Measurements from ENCODE around the gene RPS2. TPM values are rescaled to one million over a fixed set of nuclear protein-coding genes. Genes with fewer than 3 reads are reported as not detected.

Gene RPS2
- polyA plus RNA-seq, 1 of the 3 experiments (the other 2 are of a cell fraction), result 6,384 TPM

DNA sequence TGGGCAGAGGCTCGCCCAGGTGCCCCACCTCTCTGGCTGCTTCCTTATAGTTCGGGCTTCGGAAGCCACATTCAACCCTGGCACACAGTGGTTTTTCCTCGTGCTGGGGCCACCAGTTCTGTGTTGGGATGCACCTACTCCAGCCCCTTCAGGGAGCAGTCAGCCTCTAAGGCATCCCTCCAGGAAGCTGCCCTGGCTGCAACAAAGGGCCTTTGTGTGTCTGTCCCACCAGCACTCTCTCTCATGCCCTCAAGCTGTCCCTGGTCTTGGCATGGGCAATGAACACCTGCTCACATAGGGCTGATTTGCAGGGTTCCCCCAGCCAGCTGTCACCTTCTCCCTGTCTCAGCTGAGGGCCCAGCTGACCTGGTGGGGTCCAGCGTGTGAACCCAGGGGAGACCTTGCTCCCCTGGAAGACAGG lies 17.4 kb upstream of the RPS2 start:
- no peak for DNase-seq
- POLR2A ChIA-PET, result interaction anchor here (0.7 to 2.2 kb wide), 2 partner anchors 17 to 85 kb away, joined by 3 to 12 read pairs; partner anchors contain the start of gene RPS2
- no peak overlapping the region for H3K4me3 ChIP-seq (ENCODE audit: low read depth in 2 of 2, low read length in 1 of 2)
- peaks cover 19% of the 10 kb centered on the region; the same call in 1 of the 2 replicates for H3K79me2 ChIP-seq (ENCODE audit: insufficient read depth)
- no peak overlapping the region for H3K27ac ChIP-seq (ENCODE audit: low read depth in 2 of 2, low read length in 1 of 2)
- H3K4me2 ChIP-seq, result no peak overlapping the region
- 14% methylated on average over 1 of the region's 5 CpGs for WGBS (ENCODE audit: low lambda C conversion rate)
- H4K20me1 ChIP-seq (ENCODE audit: insufficient read depth), result no peaks in the 10 kb centered on the region
- no peaks in the 10 kb centered on the region for H3K9me3 ChIP-seq
- H3K9me2 ChIP-seq, result no peaks in the 10 kb centered on the region
- H3K27me3 ChIP-seq (ENCODE audit: insufficient read depth), result no peaks in the 10 kb centered on the region
- peaks cover 15% of the 10 kb centered on the region for H3F3A ChIP-seq (replicated peaks; ENCODE audit: insufficient read depth)
- H2AFZ ChIP-seq (ENCODE audit: low read depth), result no peak overlapping the region
- no peak overlapping the region for H3K9ac ChIP-seq
- CTCF ChIA-PET, result interaction anchor here (0.7 to 3.3 kb wide), 7 partner anchors 10 to 119 kb away, joined by 3 to 19 read pairs (median 3); partner anchors contain the start of genes RPS2 and TBL3
- H3K36me3 ChIP-seq (replicated peaks in 1 of 2; ENCODE audit: control insufficient read depth in 1 of 2, insufficient read depth in 2 of 2, low read length in 1 of 2), result peaks cover 5 to 31% of the 10 kb centered on the region in 2 experiments
- no peak for TF ChIP-seq CHD2 (IDR thresholded peaks at IDR 0.05; ENCODE audit: low read length, partially characterized antibody)
- peaks cover 8 to 20% of the 10 kb centered on the region in 2 experiments; a peak in 2 of 4 replicates for H3K4me1 ChIP-seq (ENCODE audit: control insufficient read depth in 1 of 2, insufficient read depth in 2 of 2, low read depth in 1 of 2, low read length in 1 of 2)

DNA sequence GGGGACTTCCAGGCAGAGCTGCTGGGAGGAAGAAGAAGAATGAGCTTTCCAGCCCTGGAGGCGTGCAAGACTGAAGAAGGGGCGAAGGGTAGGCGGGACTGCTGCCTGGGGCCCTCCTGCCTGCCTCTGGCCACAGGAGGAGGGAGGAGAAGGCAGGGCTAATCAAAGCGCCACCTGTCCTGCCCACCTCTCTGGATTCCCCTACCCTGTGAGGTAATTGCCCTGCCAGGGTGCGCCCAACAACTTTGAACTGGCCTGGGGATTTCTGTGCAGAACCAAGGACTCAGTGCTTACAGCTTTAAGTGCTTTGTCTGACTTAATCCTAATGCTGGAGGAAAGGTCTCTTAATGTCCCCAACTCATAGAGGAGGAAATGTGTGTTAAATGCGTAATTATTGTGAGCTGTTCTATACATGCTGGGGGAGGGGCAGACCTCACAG lies 16.8 kb upstream of the RPS2 start, which contains the start of gene NOXO1:
NOXO1 (minus strand) TSS at position 72 of the 439 bp plus-strand sequence. CDS start 290 bp downstream, outside the sequence.
- Histone ChIP-seq H3K9me2 (no peaks in the 10 kb centered on the region), H3K4me1 (ENCODE audit: control insufficient read depth in 1 of 2, insufficient read depth in 2 of 2, low read depth in 1 of 2, low read length in 1 of 2) (peaks cover 8 to 20% of the 10 kb centered on the region in 2 experiments; a peak in 2 of 4 replicates), H3K4me2 (no peak within 1 kb of the TSS), H3K79me2 (ENCODE audit: insufficient read depth) (peaks cover 19% of the 10 kb centered on the region; the same call in 1 of the 2 replicates), H3K27me3 (ENCODE audit: insufficient read depth) (no peaks in the 10 kb centered on the region), H3K27ac (ENCODE audit: low read depth in 2 of 2, low read length in 1 of 2) (no peak within 1 kb of the TSS), H3K9me3 (no peaks in the 10 kb centered on the region), H3F3A (replicated peaks; ENCODE audit: insufficient read depth) (peaks cover 15% of the 10 kb centered on the region), H3K4me3 (ENCODE audit: low read depth in 2 of 2, low read length in 1 of 2) (no peak within 1 kb of the TSS), H4K20me1 (ENCODE audit: insufficient read depth) (no peaks in the 10 kb centered on the region), H2AFZ (ENCODE audit: low read depth) (no peak within 1 kb of the TSS), H3K36me3 (replicated peaks in 1 of 2; ENCODE audit: control insufficient read depth in 1 of 2, insufficient read depth in 2 of 2, low read length in 1 of 2) (peaks cover 5 to 35% of the 10 kb centered on the region in 2 experiments), H3K9ac (no peak within 1 kb of the TSS)
- whole genome bisulfite sequencing (ENCODE audit: low lambda C conversion rate), result 93% methylated on average over 6 of the region's 6 CpGs
- no peak for TF ChIP-seq FOXJ3 (CRISPR knock-in tag; IDR thresholded peaks at IDR 0.05)
- TF ChIP-seq TAF1 (IDR thresholded peaks at IDR 0.05; ENCODE audit: borderline replicate concordance, low read depth, low read length), result no peak
- TF ChIP-seq NFIC (IDR thresholded peaks at IDR 0.05; ENCODE audit: borderline replicate concordance), result no peak
- TF ChIP-seq, protein P1, sequence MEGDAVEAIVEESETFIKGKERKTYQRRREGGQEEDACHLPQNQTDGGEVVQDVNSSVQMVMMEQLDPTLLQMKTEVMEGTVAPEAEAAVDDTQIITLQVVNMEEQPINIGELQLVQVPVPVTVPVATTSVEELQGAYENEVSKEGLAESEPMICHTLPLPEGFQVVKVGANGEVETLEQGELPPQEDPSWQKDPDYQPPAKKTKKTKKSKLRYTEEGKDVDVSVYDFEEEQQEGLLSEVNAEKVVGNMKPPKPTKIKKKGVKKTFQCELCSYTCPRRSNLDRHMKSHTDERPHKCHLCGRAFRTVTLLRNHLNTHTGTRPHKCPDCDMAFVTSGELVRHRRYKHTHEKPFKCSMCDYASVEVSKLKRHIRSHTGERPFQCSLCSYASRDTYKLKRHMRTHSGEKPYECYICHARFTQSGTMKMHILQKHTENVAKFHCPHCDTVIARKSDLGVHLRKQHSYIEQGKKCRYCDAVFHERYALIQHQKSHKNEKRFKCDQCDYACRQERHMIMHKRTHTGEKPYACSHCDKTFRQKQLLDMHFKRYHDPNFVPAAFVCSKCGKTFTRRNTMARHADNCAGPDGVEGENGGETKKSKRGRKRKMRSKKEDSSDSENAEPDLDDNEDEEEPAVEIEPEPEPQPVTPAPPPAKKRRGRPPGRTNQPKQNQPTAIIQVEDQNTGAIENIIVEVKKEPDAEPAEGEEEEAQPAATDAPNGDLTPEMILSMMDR (IDR thresholded peaks at IDR 0.05), result no peak
- TF ChIP-seq POLR2AphosphoS5 (IDR thresholded peaks at IDR 0.05; ENCODE audit: low read depth, low read length), result no peak
- no peak for TF ChIP-seq EP300 (IDR thresholded peaks at IDR 0.05; ENCODE audit: borderline replicate concordance in 1 of 2, low read depth in 1 of 2, low read length in 1 of 2)
- TF ChIP-seq, protein P2, sequence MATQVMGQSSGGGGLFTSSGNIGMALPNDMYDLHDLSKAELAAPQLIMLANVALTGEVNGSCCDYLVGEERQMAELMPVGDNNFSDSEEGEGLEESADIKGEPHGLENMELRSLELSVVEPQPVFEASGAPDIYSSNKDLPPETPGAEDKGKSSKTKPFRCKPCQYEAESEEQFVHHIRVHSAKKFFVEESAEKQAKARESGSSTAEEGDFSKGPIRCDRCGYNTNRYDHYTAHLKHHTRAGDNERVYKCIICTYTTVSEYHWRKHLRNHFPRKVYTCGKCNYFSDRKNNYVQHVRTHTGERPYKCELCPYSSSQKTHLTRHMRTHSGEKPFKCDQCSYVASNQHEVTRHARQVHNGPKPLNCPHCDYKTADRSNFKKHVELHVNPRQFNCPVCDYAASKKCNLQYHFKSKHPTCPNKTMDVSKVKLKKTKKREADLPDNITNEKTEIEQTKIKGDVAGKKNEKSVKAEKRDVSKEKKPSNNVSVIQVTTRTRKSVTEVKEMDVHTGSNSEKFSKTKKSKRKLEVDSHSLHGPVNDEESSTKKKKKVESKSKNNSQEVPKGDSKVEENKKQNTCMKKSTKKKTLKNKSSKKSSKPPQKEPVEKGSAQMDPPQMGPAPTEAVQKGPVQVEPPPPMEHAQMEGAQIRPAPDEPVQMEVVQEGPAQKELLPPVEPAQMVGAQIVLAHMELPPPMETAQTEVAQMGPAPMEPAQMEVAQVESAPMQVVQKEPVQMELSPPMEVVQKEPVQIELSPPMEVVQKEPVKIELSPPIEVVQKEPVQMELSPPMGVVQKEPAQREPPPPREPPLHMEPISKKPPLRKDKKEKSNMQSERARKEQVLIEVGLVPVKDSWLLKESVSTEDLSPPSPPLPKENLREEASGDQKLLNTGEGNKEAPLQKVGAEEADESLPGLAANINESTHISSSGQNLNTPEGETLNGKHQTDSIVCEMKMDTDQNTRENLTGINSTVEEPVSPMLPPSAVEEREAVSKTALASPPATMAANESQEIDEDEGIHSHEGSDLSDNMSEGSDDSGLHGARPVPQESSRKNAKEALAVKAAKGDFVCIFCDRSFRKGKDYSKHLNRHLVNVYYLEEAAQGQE (IDR thresholded peaks at IDR 0.05; ENCODE audit: low read depth, low read length), result no peak
- TF ChIP-seq CHD2 (IDR thresholded peaks at IDR 0.05; ENCODE audit: low read length, partially characterized antibody), result no peak
- no peak for TF ChIP-seq YY1 (IDR thresholded peaks at IDR 0.05; ENCODE audit: low read depth)
- TF ChIP-seq GABPA (IDR thresholded peaks at IDR 0.05; ENCODE audit: low read depth), result no peak
- no peak for TF ChIP-seq RAD21 (IDR thresholded peaks at IDR 0.05; ENCODE audit: low read length)
- no peak for TF ChIP-seq RCOR1 (IDR thresholded peaks at IDR 0.05; ENCODE audit: low read length)
- TF ChIP-seq, protein P3, sequence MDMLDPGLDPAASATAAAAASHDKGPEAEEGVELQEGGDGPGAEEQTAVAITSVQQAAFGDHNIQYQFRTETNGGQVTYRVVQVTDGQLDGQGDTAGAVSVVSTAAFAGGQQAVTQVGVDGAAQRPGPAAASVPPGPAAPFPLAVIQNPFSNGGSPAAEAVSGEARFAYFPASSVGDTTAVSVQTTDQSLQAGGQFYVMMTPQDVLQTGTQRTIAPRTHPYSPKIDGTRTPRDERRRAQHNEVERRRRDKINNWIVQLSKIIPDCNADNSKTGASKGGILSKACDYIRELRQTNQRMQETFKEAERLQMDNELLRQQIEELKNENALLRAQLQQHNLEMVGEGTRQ (IDR thresholded peaks at IDR 0.05; ENCODE audit: borderline replicate concordance, low read depth, low read length), result no peak
- TF ChIP-seq, protein P4, sequence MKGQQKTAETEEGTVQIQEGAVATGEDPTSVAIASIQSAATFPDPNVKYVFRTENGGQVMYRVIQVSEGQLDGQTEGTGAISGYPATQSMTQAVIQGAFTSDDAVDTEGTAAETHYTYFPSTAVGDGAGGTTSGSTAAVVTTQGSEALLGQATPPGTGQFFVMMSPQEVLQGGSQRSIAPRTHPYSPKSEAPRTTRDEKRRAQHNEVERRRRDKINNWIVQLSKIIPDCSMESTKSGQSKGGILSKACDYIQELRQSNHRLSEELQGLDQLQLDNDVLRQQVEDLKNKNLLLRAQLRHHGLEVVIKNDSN (IDR thresholded peaks at IDR 0.05; ENCODE audit: borderline replicate concordance, low read depth), result no peak
- no peak for TF ChIP-seq SIN3A (IDR thresholded peaks at IDR 0.05; ENCODE audit: borderline replicate concordance, low read depth, low read length)
- TF ChIP-seq RFX5 (IDR thresholded peaks at IDR 0.05; ENCODE audit: low read length), result no peak
- TF ChIP-seq FOXM1 (IDR thresholded peaks at IDR 0.05; ENCODE audit: low read depth), result no peak
- no peak for TF ChIP-seq TEAD4 (IDR thresholded peaks at IDR 0.05; ENCODE audit: borderline replicate concordance, insufficient read depth)
- POLR2A ChIA-PET, result interaction anchor here (2.2 kb wide), 1 partner anchor 17 kb away, joined by 12 read pairs; the partner anchor contains the start of gene RPS2
- CTCF ChIA-PET, result interaction anchor here (0.6 to 3.3 kb wide), 3 partner anchors 12 to 145 kb away, joined by 3 to 19 read pairs (median 3); no protein-coding TSS in a partner anchor
- no peak for DNase-seq
